Osteoblast (primary cell): Measurements from ENCODE around the gene FAM185A. TPM values are rescaled to one million over a fixed set of nuclear protein-coding genes. Genes with fewer than 3 reads are reported as not detected.

Source experiments
- DNase-seq: peaks from one replicate; pipeline ENCODE4 v3.0.0; 2011; ENCODE audit warnings: low spot score, mixed read lengths; ENCODE audit not compliant: insufficient read length; ENCODE audit errors: missing footprints
- H2AFZ ChIP-seq: 2 replicates; pipeline ENCODE4 v1.6.0; 2011; ENCODE audit warnings: mild to moderate bottlenecking, low read length
- H3K27ac ChIP-seq: 2 replicates; pipeline ENCODE4 v1.5.1; 2011; ENCODE audit warnings: mild to moderate bottlenecking, low read depth, low read length, moderate library complexity
- H3K27me3 ChIP-seq: 2 replicates; pipeline ENCODE4 v1.6.0; 2012; ENCODE audit warnings: mild to moderate bottlenecking, control low read depth, inconsistent platforms, low read length, moderate library complexity; ENCODE audit not compliant: insufficient read depth
- H3K36me3 ChIP-seq: 2 replicates; pipeline ENCODE4 v1.5.1; 2011; ENCODE audit warnings: mild to moderate bottlenecking, low read length, control low read depth, moderate library complexity; ENCODE audit not compliant: insufficient read depth
- H3K4me1 ChIP-seq: 2 replicates; pipeline ENCODE4 v1.5.1; 2011; ENCODE audit warnings: mild to moderate bottlenecking, low read length, control low read depth, moderate library complexity; ENCODE audit not compliant: insufficient read depth
- H3K4me2 ChIP-seq: 2 replicates; pipeline ENCODE4 v1.6.0; 2011; ENCODE audit warnings: mild to moderate bottlenecking, low read length; ENCODE audit not compliant: insufficient read depth
- H3K4me3 ChIP-seq: fragments of 200-600 bp; sonication (generic); 3 replicates; pipeline ENCODE4 v1.5.1; 2012; ENCODE audit warnings: mild to moderate bottlenecking, low read length, inconsistent platforms; ENCODE audit not compliant: insufficient read depth
- H3K79me2 ChIP-seq: 2 replicates; pipeline ENCODE4 v1.6.0; 2012; ENCODE audit warnings: mild to moderate bottlenecking, low read length, control low read depth, inconsistent platforms; ENCODE audit not compliant: insufficient read depth
- H3K9me3 ChIP-seq: 2 replicates; pipeline ENCODE4 v1.5.1; 2011; ENCODE audit warnings: low read depth, low read length, control low read depth
- H4K20me1 ChIP-seq: 2 replicates; pipeline ENCODE4 v1.6.0; 2012; ENCODE audit warnings: mild to moderate bottlenecking, low read length, control low read depth; ENCODE audit not compliant: insufficient read depth
- total RNA-seq: library from RNA; depleted of rRNA; stranded (reverse); fragments of >200 nt; gene quantifications from 2 replicates; pipeline ENCODE4 v1.2.3, GENCODE V29; 2012
- TF ChIP-seq, protein P1 (sequence below): IDR thresholded peaks from 2 replicates; pipeline ENCODE4 v1.5.1; 2011; ENCODE audit warnings: mild to moderate bottlenecking, low read depth, low read length, moderate library complexity; ENCODE audit errors: extremely low read depth

Gene FAM185A
- total RNA-seq, 1 donor = 7.6 TPM

DNA sequence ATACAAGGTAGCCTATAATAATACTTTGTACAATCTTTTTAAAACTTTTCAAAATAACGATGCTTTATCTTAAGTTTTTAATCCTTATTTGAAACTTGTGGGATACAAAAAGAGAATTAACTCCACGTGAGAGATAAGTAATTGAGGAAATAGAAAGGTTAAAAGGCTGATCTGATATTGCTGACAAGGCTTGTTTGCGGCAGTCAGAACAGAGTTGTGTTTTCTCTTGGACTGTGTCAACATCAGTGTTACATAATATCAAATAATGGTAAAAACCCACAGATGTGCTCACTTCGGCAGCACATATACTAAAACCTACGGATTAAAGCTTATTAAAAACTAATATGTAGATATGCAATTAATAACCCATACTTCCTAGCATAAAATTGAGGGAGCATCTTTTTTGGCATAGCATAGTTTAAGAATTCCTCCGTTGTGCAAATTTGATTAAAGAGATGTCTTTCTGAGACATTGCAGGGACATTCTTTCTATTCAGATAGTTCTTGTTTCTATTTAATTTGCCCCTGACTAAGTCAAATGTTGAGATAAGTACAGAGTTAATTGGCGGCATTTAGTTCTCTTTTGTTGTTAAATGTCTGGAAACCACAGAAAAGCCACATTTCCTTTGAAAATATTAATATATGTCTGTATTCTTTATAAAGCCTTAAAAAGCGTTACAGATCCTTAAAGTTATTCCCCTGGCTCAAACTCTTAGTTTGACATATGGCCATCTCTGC lies 63.3 kb downstream of the FAM185A start:
- H3K4me3 ChIP-seq = no peak overlapping the region
- no peak overlapping the region for H2AFZ ChIP-seq
- H3K27me3 ChIP-seq = no peaks in the 10 kb centered on the region
- no peaks in the 10 kb centered on the region for H3K36me3 ChIP-seq
- H3K79me2 ChIP-seq = no peaks in the 10 kb centered on the region
- no peak overlapping the region for H3K4me2 ChIP-seq
- DNase-seq = no peak
- no peaks in the 10 kb centered on the region for H3K9me3 ChIP-seq
- H3K27ac ChIP-seq = no peak overlapping the region
- H4K20me1 ChIP-seq = no peaks in the 10 kb centered on the region
- TF ChIP-seq, protein P1, sequence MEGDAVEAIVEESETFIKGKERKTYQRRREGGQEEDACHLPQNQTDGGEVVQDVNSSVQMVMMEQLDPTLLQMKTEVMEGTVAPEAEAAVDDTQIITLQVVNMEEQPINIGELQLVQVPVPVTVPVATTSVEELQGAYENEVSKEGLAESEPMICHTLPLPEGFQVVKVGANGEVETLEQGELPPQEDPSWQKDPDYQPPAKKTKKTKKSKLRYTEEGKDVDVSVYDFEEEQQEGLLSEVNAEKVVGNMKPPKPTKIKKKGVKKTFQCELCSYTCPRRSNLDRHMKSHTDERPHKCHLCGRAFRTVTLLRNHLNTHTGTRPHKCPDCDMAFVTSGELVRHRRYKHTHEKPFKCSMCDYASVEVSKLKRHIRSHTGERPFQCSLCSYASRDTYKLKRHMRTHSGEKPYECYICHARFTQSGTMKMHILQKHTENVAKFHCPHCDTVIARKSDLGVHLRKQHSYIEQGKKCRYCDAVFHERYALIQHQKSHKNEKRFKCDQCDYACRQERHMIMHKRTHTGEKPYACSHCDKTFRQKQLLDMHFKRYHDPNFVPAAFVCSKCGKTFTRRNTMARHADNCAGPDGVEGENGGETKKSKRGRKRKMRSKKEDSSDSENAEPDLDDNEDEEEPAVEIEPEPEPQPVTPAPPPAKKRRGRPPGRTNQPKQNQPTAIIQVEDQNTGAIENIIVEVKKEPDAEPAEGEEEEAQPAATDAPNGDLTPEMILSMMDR = no peak
- peaks cover 6% of the 10 kb centered on the region for H3K4me1 ChIP-seq

DNA sequence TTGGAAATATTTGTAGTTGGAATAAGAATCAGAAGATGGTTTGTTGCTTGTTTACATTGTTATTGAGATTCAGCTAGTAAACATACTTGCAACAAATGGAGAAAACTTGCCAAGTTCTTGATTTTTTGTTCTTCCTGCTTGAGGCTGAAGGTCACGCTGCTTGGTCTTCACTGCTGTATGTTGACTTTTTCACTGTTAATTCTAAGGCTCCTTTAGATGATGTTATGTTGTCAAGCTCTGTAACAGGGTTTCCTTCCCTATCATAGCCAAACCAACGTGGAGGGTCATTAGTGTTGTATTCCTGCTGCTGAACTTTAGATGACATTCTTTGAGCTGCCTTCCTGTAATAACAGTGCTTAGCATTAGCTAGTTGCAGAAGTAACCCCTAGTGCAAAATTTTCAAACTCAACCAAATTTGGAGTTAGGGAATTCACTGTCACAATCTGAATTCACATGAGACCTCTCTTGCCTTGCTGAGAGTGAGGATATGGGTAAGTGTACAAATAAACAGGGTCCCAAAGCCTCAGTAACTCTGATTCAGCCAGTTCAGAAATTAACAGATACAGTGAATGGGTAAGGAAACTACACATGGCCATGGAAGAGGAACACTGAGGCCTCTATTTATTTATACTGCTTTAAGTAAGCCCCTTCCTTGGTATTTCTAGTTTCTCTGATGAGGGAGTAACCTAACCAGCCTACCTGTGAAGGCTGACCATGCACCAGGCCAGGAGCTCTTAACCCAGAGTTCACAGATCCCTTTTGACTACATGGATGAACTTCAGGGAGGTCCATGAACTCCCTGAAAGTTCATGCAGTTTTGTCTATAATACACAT lies 64.6 kb downstream of the FAM185A start:
- no peak for DNase-seq
- Histone ChIP-seq H3K27me3 (no peaks in the 10 kb centered on the region), H3K27ac (no peak overlapping the region), H3K4me2 (peak overlapping the region; percentile 13), H4K20me1 (no peaks in the 10 kb centered on the region), H3K79me2 (no peaks in the 10 kb centered on the region), H3K4me1 (peaks cover 6% of the 10 kb centered on the region), H2AFZ (no peak overlapping the region), H3K4me3 (no peak overlapping the region), H3K9me3 (no peaks in the 10 kb centered on the region), H3K36me3 (no peaks in the 10 kb centered on the region)
- TF ChIP-seq, protein P1 = no peak

DNA sequence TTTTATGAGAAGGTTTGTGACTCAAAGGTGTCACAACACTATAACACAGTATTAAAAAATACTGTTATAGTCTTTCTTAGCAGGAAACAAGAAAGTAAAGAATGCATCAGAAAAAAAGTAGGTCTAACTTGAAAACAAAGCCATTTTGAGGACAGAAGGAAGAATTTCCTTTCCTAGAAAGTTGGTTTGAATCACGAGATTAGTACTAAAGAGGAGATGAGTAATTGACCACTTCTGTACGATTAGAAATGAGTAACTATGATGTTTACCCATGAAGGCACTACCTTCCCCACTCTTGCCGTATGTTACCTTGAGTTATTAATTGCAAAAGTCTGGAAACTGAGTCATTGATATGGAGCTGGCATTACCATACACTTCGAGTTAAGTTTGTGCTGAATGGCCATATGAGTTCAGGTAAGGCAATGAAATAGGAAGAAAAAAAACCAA lies 65.2 kb downstream of the FAM185A start:
- H3K4me3 ChIP-seq = no peak overlapping the region
- H3K4me2 ChIP-seq = peak overlapping the region; percentile 13
- peak; percentile 36 for DNase-seq
- H3K27me3 ChIP-seq = no peaks in the 10 kb centered on the region
- no peaks in the 10 kb centered on the region for H3K9me3 ChIP-seq
- H3K4me1 ChIP-seq = peaks cover 6% of the 10 kb centered on the region
- no peak overlapping the region for H3K27ac ChIP-seq
- no peak overlapping the region for H2AFZ ChIP-seq
- no peaks in the 10 kb centered on the region for H3K36me3 ChIP-seq
- TF ChIP-seq, protein P1 = no peak
- no peaks in the 10 kb centered on the region for H3K79me2 ChIP-seq
- H4K20me1 ChIP-seq = no peaks in the 10 kb centered on the region
